Endothelial cell of umbilical vein (primary cell): Measurements from ENCODE around the gene RBAK. TPM values are rescaled to one million over a fixed set of nuclear protein-coding genes. Genes with fewer than 3 reads are reported as not detected.

Experiments
- BruUV-seq: library from RNA; stranded (reverse); fragments of 400-500 nt; replicated peaks from 2 replicates; lab custom pipeline; 2021; lab: Mats Ljungman, UMichigan
- CTCF ChIA-PET: fragments of 300-600, 350-600 bp; sonication (Branson Sonifier 250); formaldehyde crosslinking; loops from one replicate; lab custom pipeline; 2021; ENCODE audit warnings: antibody characterized with exemption, inconsistent platforms; lab: Charles Lee
- POLR2A ChIA-PET: fragments of 300-600, 350-600 bp; sonication (Branson Sonifier 250); formaldehyde crosslinking; loops from one replicate; lab custom pipeline; 2021; ENCODE audit warnings: antibody characterized with exemption, inconsistent platforms; lab: Charles Lee
- DNase-seq: peaks from one replicate; pipeline ENCODE4 v3.0.0-alpha.2; 2011; ENCODE audit warnings: low read depth, low spot score
- FAIRE-seq: peaks from 2 replicates; lab custom pipeline; 2011; peaks lifted over from hg19 to GRCh38; lab: Jason Lieb, UNC
- H2AFZ ChIP-seq: 2 replicates; pipeline ENCODE4 v1.6.0; 2012; ENCODE audit warnings: low read depth, low read length, control low read depth, inconsistent platforms
- H3K27ac ChIP-seq: 2 replicates; pipeline ENCODE4 v1.5.1; 2011; ENCODE audit warnings: low read depth, mild to moderate bottlenecking, control low read depth, low read length, moderate library complexity; ENCODE audit not compliant: insufficient read depth
- H3K27me3 ChIP-seq, 2 experiments: 2 replicates each; pipeline versions ENCODE4 v1.6.0 to v1.6.1; 2011; ENCODE audit warnings: low read length in 2 of 2, mixed read lengths in 1 of 2; ENCODE audit not compliant: control insufficient read depth in 2 of 2, insufficient read depth in 2 of 2
- H3K36me3 ChIP-seq, 2 experiments: 2 replicates in 1 of 2; 3 replicates in 1 of 2; pipeline ENCODE4 v1.5.1; 2011; ENCODE audit warnings: low read length in 2 of 2, mild to moderate bottlenecking in 1 of 2, moderate library complexity in 1 of 2; ENCODE audit not compliant: control insufficient read depth in 2 of 2, insufficient read depth in 2 of 2; ENCODE audit errors: extremely low read depth in 1 of 2
- H3K4me1 ChIP-seq: 3 replicates; pipeline ENCODE4 v1.5.1; 2011; ENCODE audit warnings: mild to moderate bottlenecking, low read length; ENCODE audit not compliant: control insufficient read depth, insufficient read depth; ENCODE audit errors: extremely low read depth
- H3K4me2 ChIP-seq: 2 replicates; pipeline ENCODE4 v1.6.1; 2011; ENCODE audit warnings: low read length, control low read depth, mixed read lengths; ENCODE audit not compliant: insufficient read depth
- H3K4me3 ChIP-seq, 3 experiments: fragments of 200-600 bp in 1 of 3; sonication (generic), shearing (Covaris generic) in 1 of 3; replicated peaks in 1 of 3; 2 replicates each; pipeline ENCODE4 v1.5.1; 2011 to 2016; ENCODE audit warnings: control low read depth in 3 of 3, low read length in 3 of 3, mild to moderate bottlenecking in 2 of 3, inconsistent platforms in 1 of 3, low read depth in 1 of 3, moderate library complexity in 1 of 3; ENCODE audit not compliant: insufficient read depth in 1 of 3
- H3K79me2 ChIP-seq: 2 replicates; pipeline ENCODE4 v1.6.0; 2012; ENCODE audit warnings: low read length, inconsistent platforms; ENCODE audit not compliant: control insufficient read depth, insufficient read depth
- H3K9ac ChIP-seq: replicated peaks from 2 replicates; pipeline ENCODE3; 2011; ENCODE audit warnings: low read length, control low read depth; ENCODE audit not compliant: insufficient read depth; ENCODE audit errors: extremely low read depth
- H3K9me1 ChIP-seq: replicated peaks from 3 replicates; pipeline ENCODE4 v1.6.0; 2011; ENCODE audit warnings: mild to moderate bottlenecking, low read length; ENCODE audit not compliant: control insufficient read depth, insufficient read depth; ENCODE audit errors: extremely low read depth
- H3K9me3 ChIP-seq: replicated peaks from 2 replicates; pipeline ENCODE4 v1.5.1; 2012; ENCODE audit warnings: low read length, inconsistent platforms; ENCODE audit not compliant: control insufficient read depth, insufficient read depth
- H4K20me1 ChIP-seq: replicated peaks from 2 replicates; pipeline ENCODE3; 2011; ENCODE audit warnings: mild to moderate bottlenecking, low read length; ENCODE audit not compliant: control insufficient read depth, insufficient read depth; ENCODE audit errors: extremely low read depth
- GATA2 ChIP-seq: IDR thresholded peaks from 2 replicates; pipeline ENCODE4 v1.7.0; 2011; ENCODE audit warnings: low read depth, mild to moderate bottlenecking, moderate library complexity, mixed read lengths, low read length; ENCODE audit not compliant: insufficient read length, insufficient read depth
- JUN ChIP-seq: IDR thresholded peaks from 2 replicates; pipeline ENCODE4 v1.6.1; 2011; ENCODE audit warnings: borderline replicate concordance, low read depth; ENCODE audit not compliant: insufficient read length, insufficient read depth
- MAX ChIP-seq: IDR thresholded peaks from 2 replicates; pipeline ENCODE4 v1.6.1; 2011; ENCODE audit not compliant: insufficient read depth, insufficient read length
- MYC ChIP-seq: IDR thresholded peaks from one replicate; pipeline ENCODE4 v1.6.1; 2011; ENCODE audit warnings: mild to moderate bottlenecking, low read depth, low read length
- POLR2A ChIP-seq: IDR thresholded peaks from 2 replicates; pipeline ENCODE4 v1.6.1; 2012; ENCODE audit warnings: low read depth, mild to moderate bottlenecking, control low read depth, low read length
- POLR2AphosphoS5 ChIP-seq: IDR thresholded peaks from 2 replicates; pipeline ENCODE4 v1.6.1; 2012; ENCODE audit warnings: low read depth, mild to moderate bottlenecking, control low read depth, low read length, moderate library complexity; ENCODE audit not compliant: insufficient read depth
- dilution Hi-C: fragments of 300-500 bp; cut with MboI; formaldehyde crosslinking; loops from one replicate; pipeline ENCODE4 v1.15.0; 2019; ENCODE audit warnings: low sequenced_read_pairs; ENCODE audit not compliant: extremely low pct_ligation_motif_present
- intact Hi-C: fragments of 100-400 bp; cut with micrococcal nuclease; formaldehyde crosslinking; loops from one replicate; pipeline ENCODE4 v1.10.0; 2022
- polyA plus RNA-seq, 4 experiments: library from polyadenylated mRNA; depleted of rRNA in 3 of 4; stranded (reverse) in 3 of 4; unstranded in 1 of 4; fragments of >200 nt; gene quantifications; 2 replicates each; pipeline versions ENCODE4 v1.2.1 to v1.2.3, GENCODE V29; 2011 to 2012; ENCODE audit warnings: missing spikeins in 1 of 4
- total RNA-seq: library from RNA; stranded (reverse); gene quantifications from 2 replicates; pipeline ENCODE4 v1.2.3, GENCODE V29; 2021
- TF ChIP-seq, protein P1 (sequence below), 2 donors: IDR thresholded peaks; 1 replicate in 1 of 2; 2 replicates in 1 of 2; pipeline ENCODE4 v1.5.1; 2011; ENCODE audit warnings: low read length in 2 of 2, mild to moderate bottlenecking in 2 of 2, moderate library complexity in 2 of 2, control low read depth in 1 of 2, inconsistent platforms in 1 of 2, low read depth in 1 of 2; ENCODE audit not compliant: insufficient read depth in 1 of 2; ENCODE audit errors: extremely low read depth in 1 of 2

The RBAK gene
- total and polyA plus RNA-seq, 2 donors (not counting 3 experiments of a cell fraction or from before 2014, with no cell fraction given) = 1.4 to 8.6 TPM

DNA sequence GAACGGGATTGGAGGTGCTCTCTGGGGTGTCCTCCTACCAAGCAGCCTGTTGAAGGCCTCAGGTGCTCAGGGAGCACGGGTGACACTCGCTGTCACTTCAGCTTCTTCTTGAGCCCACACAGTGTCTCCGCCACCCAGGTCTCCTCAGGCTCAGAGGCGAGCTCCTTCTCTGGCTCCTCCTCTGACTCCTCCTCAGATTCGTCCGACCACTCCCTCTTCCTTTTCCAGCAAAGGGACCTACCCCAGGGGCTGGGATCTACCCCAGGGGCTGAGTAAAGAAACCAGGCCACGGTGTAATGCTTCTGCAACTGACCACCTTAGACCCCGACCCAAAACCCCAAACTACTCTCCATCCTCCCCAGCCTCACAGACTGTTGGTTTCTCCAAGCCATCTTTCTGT is 9.2 kb upstream of the RBAK start:
- no peaks in the 10 kb centered on the region for H4K20me1 ChIP-seq
- H3K9ac ChIP-seq = no peak overlapping the region
- no peaks in the 10 kb centered on the region for H3K27me3 ChIP-seq
- H3K9me3 ChIP-seq = no peaks in the 10 kb centered on the region
- H3K4me3 ChIP-seq = no peak overlapping the region
- CTCF ChIA-PET = no interaction called here
- no peak for TF ChIP-seq GATA2
- TF ChIP-seq JUN = no peak
- TF ChIP-seq MYC = no peak
- TF ChIP-seq, protein P1, sequence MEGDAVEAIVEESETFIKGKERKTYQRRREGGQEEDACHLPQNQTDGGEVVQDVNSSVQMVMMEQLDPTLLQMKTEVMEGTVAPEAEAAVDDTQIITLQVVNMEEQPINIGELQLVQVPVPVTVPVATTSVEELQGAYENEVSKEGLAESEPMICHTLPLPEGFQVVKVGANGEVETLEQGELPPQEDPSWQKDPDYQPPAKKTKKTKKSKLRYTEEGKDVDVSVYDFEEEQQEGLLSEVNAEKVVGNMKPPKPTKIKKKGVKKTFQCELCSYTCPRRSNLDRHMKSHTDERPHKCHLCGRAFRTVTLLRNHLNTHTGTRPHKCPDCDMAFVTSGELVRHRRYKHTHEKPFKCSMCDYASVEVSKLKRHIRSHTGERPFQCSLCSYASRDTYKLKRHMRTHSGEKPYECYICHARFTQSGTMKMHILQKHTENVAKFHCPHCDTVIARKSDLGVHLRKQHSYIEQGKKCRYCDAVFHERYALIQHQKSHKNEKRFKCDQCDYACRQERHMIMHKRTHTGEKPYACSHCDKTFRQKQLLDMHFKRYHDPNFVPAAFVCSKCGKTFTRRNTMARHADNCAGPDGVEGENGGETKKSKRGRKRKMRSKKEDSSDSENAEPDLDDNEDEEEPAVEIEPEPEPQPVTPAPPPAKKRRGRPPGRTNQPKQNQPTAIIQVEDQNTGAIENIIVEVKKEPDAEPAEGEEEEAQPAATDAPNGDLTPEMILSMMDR (IDR thresholded peaks at IDR 0.05; ENCODE audit: extremely low read depth in 1 of 2, insufficient read depth in 1 of 2, low read depth in 1 of 2, low read length in 2 of 2) = no peak
- TF ChIP-seq MAX = no peak
- TF ChIP-seq POLR2AphosphoS5 = no peak
- no peak for TF ChIP-seq POLR2A
- no peaks in the 10 kb centered on the region for H3K79me2 ChIP-seq
- no peak overlapping the region for H2AFZ ChIP-seq
- no peaks in the 10 kb centered on the region for H3K9me1 ChIP-seq
- FAIRE-seq (no peak), DNase-seq (no peak)
- no peaks in the 10 kb centered on the region for H3K4me1 ChIP-seq
- H3K4me2 ChIP-seq = no peak overlapping the region
- BruUV-seq = no TSS peak
- POLR2A ChIA-PET = no interaction called here
- H3K36me3 ChIP-seq = no peaks in the 10 kb centered on the region
- no peak overlapping the region for H3K27ac ChIP-seq
- dilution Hi-C loops = no loop called here
- intact Hi-C loops = no loop called here
